Stimulated activated CD8-positive, alpha-beta memory T cell treated with anti-CD3 and anti-CD28 coated beads, Interleukin-2, amount 100 ng/mL, for 1 hour (primary cell): ENCODE data around the gene APOF.
"Not testable (repeated sequence)": the region's sequence is repeated elsewhere in the genome, so short reads cannot be mapped to it uniquely, and the experiment has no call there.

ENCODE experiments used
- DNase-seq, 2 donors: peaks; one replicate each; pipeline ENCODE4 v3.0.0-alpha.2; 2020; ENCODE audit warnings: low read depth in 2 of 2

Gene APOF, protein sequence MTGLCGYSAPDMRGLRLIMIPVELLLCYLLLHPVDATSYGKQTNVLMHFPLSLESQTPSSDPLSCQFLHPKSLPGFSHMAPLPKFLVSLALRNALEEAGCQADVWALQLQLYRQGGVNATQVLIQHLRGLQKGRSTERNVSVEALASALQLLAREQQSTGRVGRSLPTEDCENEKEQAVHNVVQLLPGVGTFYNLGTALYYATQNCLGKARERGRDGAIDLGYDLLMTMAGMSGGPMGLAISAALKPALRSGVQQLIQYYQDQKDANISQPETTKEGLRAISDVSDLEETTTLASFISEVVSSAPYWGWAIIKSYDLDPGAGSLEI

DNA sequence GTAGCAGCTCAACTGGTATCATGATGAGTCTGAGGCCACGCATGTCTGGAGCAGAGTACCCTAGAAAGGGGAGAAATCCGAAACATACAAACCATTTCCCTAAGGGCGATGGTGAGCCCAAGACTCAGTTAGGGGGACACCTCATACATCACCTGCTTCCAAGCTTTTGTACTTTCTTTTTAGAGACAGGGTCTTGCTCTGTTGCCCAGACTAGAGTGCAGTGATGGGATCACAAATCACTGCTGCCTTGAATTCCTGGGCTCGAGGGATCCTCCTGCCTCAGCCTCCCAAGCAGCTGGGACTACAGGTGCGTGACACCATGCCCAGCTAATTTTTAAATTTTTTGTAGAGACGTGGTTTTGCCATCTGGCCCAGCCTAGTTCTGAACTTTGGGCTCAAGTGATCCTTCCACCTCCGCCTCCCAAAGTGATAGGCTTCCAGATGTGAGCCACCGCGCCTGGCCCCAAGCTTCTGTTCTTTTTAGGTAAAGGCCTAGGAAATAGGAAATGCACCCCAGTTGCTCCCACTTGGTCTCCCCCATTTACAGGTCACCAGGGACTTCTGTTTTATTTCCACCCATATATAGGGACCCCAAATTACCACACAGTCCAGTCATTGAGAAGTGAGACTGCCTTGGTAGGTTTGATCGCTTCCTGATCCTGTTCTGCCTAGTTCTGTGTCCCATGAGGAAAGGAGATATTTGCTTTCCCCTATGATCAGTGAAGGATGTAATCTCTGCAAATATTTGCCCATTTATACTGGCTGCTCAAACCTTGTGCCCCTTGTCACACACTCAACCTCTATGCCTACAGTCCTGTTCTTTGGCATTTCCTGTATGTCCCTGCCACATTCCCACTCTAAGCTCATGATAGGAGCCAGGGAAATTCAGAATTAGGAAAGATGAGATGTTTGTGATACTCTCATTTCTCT, at the start of gene APOF:
APOF (minus strand) TSS at position 728 of the 930 bp plus-strand sequence; CDS start at position 616, 112 bp downstream.
- DNase-seq = no peak

DNA sequence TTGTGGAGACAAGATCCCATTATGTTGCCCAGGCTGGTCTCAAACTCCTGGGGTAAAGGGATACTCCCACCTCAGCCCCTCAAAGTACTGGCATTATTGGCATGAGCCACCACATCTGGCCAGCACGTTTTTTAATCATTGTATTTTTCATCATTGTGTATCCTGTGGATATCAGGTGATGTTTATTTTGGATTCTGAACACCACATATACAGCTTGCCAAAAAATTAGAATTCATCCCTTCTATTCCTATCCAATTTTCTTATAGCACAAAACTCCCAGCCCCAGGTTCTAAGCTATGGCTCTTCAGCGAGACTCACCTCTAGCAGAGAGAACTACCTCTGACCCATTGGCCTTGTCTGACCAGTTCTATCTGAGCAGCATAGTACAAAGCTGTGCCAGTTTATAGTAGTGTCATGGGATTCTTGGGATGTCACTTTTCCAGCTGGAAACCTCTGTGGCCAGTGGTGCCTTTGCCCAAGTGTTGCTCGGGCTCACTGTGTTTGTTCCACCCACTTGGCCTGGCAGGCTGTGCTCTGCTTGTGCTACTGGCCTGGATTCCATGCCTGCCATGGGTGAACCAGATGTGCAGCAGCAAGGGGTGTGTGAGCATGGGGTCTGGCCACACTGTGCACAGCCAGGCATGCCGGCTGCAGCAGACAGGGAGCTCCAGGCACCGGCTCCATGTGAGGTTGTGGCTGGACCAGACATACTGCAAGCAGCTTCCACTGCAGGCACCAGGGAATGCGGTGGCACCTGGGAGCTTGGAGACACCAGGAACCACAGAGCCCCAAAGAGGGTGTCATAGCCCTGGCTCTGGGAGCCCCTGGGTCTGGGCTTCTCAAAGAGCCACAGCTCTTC, 49.4 kb upstream of the APOF start:
- no peak for DNase-seq

DNA sequence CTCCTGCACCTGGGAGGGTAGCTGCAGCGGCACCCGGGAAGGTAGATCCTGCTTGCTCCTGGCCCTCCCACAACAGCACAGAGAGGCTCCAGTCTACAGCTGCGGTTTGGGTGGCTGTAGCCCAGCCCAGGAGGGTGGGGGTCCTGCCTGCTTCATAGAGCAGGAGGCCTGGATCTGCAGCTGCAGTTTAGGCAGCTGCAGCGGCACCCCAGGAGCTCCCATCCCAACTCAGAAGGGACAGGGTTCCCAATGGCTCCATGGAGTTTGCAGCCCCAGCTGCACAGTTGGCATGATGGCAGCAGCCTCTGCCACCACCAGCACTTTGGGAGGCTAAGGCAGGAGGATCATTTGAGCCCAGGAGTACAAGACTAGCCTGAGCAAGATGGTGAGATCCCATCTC, 48.1 kb upstream of the APOF start:
- DNase-seq = no peak

DNA sequence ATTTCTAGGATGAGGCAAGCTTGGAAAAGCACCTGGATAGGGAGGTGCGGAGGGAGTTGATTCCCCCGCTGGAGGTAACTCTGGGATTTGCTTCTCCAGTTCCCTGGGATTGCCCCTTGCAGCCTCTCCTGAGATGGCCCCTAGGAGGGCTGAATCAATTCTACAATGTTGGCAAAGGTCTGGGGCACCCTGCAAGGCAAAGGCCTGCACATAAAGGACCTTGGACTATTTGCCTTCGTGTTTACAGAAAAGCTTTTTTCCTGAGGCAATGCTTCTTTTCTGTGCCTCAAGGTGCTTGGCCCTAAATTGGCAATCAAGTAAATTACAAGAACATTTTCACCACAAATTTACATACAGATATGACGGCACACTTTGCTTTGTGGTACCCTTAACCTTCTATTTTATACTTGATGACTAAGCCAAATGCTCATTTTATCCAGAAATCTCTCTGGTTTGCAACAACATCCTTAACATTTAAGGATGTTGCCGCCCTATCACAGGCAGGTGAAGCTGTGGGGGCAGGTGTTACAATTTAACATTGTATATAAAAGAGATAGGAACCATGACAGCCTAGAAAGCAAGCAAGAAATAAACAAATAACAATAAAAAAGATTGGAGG, 46.3 kb upstream of the APOF start:
- DNase-seq = no peak

DNA sequence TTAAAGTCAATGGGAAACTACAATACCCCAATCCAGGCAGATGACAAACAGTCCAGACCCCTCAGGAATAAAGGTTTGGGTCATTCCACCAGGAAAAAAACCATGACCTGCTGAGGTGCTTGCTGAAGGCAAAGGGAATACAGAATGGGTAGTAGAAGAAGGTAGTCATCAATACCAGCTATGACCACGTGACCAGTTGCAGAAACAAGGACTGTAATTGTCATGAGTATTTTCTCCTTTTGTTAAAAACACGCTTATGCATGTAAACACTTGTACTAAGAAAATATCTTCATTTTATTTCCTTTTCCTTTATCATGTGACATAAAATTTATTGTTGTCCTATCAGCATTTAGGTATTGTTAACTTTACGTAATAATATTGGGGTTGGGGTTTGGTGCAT, 41.6 kb upstream of the APOF start:
- not testable (repeated sequence) for DNase-seq

DNA sequence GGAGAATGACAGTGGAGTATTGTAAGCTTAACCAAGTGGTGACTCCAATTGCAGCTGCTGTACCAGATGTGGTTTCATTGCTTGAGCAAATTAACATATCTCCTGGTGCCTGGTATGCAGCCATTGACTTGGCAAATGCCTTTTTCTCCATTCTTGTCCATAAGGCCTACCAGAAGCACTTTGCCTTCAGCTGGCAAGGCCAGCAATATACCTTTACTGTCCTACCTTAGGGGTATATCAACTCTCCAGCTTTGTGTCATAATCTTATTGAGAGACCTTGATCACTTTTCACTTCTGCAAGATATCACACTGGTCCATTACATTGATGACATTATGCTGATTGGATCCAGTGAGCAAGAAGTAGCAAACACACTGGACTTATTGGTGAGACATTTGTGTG, 39.0 kb upstream of the APOF start:
- not testable (repeated sequence) for DNase-seq

DNA sequence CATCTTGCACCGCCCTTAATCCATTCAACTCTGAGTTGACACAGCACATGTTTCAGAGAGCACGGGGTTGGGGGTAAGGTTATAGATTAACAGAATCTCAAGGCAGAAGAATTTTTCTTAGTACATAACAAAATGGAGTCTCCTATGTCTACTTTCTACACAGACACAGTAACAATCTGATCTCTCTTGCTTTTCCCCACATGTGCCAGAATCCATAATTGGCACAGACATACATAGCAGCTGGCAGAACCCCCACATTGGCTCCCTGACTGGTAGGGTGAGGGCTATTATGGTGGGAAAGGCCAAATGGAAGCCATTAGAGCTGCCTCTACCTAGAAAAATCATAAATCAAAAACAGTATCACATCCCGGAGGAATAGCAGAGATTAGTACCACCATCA, 38.5 kb upstream of the APOF start:
- not testable (repeated sequence) for DNase-seq

DNA sequence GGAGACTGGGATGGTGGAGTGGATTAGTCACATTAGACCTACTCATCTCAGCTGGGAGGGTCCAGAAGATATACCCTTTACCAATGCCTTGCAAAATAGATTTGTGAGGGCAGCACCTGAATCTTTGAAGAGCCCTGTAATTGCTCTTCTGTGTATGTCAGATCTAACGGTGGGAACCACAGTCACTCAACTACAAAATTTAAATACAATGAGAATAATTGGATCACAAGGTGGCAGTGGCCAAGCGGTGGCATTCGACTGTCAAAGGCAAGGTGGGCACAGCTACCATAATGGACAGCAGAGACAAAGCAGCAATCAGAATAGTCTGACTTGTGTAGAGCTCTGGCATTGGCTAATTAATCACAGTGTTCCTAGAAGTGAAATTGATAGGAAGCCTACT, 36.8 kb upstream of the APOF start:
- not testable (repeated sequence) for DNase-seq

DNA sequence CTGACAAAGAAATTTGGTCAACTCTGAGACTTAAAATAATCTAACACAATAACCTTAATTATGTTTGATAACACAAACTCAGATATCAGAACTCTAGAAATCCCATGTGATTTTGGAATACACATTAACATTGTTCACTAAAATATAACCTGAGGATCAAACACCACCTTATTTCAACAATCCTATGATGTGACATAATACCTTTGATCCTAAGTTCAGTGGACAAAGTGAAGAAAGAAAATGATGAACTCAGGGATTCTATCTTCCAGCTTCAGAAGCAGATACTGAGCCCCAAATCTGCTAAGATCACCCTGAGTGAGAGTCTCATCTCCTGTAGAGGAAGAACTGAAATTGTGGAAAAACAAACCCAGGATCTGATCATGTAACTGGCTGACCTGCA, 35.7 kb upstream of the APOF start:
- no peak for DNase-seq

DNA sequence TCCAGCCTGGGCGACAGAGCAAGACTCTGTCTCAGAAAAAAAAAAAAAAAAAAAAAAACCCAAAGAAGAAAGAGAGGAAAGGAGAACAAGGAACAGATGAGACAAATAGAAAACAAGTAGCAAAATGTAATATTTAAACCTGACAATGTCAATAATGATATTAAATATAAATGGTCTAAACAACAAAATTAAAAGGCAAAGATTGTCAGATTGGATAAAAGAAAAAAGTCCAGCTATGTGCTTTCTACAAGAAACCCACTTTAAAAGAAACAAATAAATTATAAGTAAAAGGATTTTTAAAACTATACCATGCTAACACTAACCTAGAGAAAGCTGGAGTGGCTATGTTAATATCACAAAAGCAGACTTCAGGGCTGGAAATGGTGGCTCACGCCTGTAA, 29.7 kb upstream of the APOF start:
- no peak for DNase-seq

DNA sequence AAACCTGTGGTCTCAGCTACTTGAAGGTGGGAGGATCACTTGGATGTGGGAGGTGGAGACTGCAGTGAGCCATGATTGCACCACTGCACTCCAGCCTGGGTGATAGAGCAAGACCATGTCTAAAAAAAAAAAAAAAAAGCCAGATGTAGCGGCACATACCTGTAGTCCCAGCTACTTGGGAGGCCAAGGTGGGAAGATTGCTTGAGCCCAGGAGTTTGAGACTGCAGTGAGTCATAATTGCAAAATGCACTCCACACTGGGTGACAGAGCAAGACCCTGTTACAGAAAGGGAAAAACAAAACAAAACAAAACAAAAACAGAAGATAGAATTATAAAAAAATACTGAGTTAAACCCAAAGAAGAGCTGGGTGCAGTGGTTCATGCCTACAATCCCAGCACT, 29.1 kb upstream of the APOF start:
- DNase-seq = no peak

DNA sequence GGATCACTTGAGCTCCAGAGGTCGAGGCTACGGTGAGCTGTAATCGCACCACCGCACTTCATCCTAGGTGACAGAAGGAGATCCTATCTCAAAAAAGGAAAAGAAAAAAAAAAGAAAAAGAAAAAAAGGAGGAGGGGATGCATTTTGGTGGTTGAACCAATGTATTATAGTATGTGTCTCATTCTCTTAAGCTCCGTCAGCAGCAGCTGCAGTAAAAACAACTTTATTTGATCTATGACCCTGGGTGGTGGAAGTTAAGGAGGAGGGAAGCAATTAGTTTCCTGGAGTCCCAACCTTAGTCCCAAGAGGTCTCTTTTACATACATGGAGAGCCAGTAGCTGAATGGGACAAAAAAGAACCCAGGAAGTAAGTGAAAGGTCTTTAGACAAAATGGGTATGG, 26.8 kb upstream of the APOF start:
- DNase-seq = no peak

DNA sequence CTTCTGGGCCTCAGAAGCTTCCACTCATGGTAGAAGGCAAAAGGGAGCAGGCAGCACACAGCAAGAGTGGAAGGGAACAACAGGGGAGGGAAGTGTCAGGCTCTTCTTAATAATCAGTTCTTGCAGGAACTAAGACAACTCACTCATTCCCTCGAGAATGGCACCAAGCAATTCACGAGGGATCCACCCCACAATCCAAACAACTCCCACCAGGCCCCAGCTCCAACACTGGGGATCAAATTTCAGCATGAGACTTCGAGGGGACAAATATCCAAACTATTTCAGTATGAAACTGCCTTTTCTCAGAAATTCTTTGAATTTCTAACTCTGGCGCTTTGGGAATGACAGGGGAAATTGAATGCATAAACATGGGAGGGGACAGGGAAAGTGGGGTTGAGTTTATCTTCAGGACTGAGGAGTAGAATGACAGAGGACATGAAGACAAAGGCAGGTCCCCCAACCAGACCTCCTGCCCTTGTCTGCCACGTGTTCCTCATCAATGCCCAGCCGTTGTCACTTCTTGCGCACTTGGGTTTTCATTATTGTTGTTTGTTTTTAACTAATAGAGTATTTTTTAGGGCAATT, 24.6 kb upstream of the APOF start:
- DNase-seq = no peak

DNA sequence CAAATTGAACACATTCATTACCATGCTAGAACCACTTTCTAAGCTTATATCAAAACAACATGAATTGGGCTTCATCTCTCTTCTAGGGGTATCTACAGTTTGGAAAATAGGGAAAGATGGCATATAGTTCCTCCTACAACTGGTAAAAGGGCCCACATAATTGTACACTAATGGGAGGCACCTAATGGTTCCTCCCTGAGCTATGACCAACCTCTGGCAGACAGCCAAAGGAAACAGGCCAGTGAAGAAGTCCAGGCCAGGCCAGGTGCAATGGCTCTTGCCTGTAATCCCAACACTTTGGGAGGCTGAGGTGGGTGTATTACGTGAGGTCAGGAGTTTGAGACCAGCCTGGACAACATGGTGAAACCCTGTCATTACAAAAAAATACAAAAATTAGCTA, 23.2 kb upstream of the APOF start:
- no peak for DNase-seq

DNA sequence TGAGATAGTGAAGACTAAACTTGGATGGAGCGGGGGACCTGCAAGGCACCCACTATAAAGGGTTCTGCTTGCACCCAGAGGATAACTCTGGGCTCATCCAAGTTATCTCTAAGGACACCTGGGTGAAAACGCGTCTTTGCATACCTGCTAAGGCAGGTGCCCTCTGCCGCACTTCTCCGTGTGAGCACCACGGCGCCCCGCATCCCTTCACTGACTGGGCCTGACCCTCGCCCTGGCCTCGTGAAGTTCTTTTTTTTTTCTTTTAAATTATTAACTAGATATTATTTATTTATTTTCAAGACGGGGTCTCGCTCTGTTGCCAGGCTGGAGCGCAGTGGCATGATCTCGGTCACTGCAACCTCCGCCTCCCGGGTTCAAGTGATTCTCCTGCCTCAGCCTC, 20.0 kb upstream of the APOF start:
- DNase-seq = no peak

DNA sequence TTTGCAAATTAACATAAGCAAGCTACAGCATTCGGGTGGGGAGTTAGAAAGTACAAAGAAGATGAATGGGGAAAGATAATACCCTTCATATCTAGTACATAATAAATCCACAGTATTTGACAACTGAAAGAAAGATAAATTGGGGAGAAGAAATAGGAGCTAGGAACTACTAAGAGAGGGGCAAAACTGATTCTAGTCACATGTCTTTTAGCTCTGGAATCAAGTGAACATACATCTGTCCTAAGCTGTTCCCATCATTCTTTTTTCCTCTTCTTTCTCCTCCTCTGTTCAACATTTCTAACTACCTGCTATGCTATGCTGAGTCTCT, 15.3 kb upstream of the APOF start:
- DNase-seq = no peak

DNA sequence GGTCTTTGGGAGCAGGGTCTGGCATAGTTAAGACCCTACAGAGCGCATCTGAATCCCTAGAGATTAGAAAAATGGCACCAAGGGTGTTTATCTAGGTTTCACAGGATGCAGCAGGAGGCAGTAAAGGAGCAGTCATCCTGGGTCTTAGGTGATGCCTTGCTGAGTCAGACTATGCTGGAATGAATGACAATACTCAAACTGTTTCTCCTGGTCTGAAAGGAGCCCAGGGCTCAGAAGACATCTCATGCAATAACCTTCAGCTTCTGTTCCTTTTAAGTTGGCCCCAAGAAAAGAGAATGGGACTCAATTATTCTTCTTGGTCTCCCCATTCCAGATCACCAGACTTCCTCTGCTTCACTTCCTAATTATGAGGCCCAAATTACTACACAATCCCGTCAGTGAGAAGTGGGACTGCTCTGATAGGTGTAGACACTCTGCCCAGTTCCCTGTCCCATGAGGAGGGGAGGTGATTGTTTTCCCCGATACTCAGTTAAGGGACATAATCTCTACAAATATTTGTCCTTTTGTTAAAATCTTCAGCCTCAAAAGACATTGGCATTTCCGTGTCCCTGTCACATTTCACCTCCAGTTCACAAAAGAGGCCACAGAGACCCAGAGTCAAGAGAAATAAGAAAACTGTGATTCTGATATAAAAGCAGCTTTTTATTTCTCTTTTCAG, 14.8 kb upstream of the APOF start:
- DNase-seq = no peak

DNA sequence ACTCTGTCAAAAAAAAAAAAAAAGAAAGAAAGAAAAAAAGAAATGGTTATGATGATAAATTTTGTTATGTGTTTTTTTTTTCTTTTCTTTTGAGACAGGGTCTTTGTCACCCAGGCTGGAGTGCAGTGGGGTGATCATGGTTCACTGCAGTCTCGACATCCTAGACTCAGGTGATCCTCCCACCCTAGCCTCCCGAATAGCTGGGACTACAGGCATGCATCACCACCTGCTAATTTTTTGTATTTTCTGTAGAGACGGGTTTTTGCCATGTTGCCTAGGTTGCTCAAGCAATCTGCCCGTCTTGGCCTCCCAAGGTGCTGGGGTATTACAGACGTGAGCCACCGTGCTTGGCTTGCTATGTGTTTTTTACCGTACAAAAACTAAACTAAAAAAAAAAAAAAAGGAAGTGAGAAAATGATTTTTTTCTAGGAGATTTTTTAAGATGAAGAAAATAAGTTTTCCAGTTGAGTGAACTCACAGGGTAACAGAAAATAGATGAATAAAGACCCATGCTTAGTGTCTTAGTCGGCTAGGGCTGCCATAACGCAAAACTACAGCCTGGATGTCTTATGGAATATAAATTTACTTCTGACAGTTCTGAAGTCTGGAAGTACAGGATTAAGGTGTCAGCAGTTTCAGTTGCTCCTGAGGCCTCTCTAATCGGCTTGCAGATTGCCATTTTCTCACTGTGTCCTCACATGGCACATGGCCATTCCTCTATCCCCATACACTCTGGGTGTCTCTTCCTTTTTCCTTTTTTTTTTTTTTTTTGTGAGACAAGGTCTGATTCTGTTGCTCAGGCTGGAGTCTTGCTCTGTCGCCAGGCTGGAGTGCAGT, 13.2 kb upstream of the APOF start:
- no peak for DNase-seq

DNA sequence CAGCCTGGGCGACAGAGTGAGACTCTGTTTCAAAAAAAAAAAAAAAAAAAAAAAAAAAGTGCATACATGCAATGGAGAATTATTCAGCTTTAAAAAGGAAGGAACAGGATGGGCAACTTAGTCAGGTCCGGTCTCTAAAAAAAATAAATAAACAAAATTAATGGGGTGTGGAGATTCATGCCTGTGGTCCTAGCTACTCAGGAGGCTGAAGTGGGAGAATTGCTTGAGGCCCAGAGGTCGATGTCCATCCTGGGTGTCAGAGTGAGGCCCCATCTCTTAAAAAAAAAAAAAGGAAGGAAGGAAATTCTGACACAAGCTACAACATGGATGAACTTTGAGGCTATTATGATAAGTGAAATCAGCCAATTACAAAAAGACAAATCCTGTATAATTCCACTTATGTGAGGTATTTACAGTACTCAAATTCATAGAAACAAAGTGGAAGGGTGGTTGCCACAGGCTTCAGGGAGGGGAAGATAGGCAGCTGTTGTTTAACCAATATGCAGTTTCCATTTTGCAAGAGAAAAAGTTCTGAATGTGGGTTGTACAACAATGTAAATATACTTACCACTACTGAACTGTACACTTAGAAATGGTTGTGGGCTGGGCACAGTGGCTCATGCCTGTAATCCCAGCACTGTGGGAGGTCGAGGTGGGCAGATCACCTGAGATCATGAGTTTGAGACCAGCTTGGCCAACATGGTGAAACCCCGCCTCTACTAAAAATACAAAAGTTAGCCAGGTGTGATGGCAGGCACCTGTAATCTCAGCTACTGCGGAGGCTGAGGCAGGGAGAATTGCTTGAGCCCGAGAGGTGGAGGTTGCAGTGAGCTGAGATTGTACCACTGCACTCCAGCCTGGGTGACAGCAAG, 12.3 kb upstream of the APOF start:
- DNase-seq = no peak
